Stimulated activated CD8-positive, alpha-beta memory T cell treated with anti-CD3 and anti-CD28 coated beads, Interleukin-2, amount 100 ng/mL, for 48 hours (primary cell): ENCODE results near the gene ERGIC1.
"Not testable (repeated sequence)": the region's sequence is repeated elsewhere in the genome, so short reads cannot be mapped to it uniquely, and the experiment has no call there.

Experiments
- DNase-seq, 2 donors: peaks; one replicate each; pipeline ENCODE4 v3.0.0-alpha.2; 2020; ENCODE audit warnings: low read depth in 2 of 2

ERGIC1 gene

GRCh38 chr5:172847584-172847983, 13.5 kb downstream of the ERGIC1 start:
- DNase-seq: not testable (repeated sequence)

- no peak for DNase-seq
Observed at GRCh38 chr5:172848419-172848818, 14.4 kb downstream of the ERGIC1 start.

GRCh38 chr5:172849606-172850453, 15.8 kb downstream of the ERGIC1 start:
- DNase-seq: no peak

GRCh38 chr5:172850454-172850797, 16.4 kb downstream of the ERGIC1 start:
- no peak for DNase-seq

- not testable (repeated sequence) for DNase-seq
Observed at GRCh38 chr5:172851254-172851653, 17.2 kb downstream of the ERGIC1 start.

GRCh38 chr5:172852490-172853354, 18.7 kb downstream of the ERGIC1 start:
- DNase-seq: no peak

- DNase-seq: no peak
Observed at GRCh38 chr5:172853355-172853975, 19.4 kb downstream of the ERGIC1 start.

GRCh38 chr5:172854451-172854871, 20.4 kb downstream of the ERGIC1 start:
- no peak for DNase-seq

- no peak for DNase-seq
Observed at GRCh38 chr5:172854971-172855370, 20.9 kb downstream of the ERGIC1 start.

GRCh38 chr5:172855597-172856292, 21.7 kb downstream of the ERGIC1 start:
- DNase-seq: no peak

- DNase-seq: no peak
Observed at GRCh38 chr5:172856336-172856735, 22.3 kb downstream of the ERGIC1 start.

- DNase-seq: no peak
Observed at GRCh38 chr5:172857982-172858381, 23.9 kb downstream of the ERGIC1 start.

- DNase-seq: no peak
Observed at GRCh38 chr5:172858511-172858989, 24.5 kb downstream of the ERGIC1 start.

GRCh38 chr5:172858990-172859811, 25.1 kb downstream of the ERGIC1 start:
- no peak for DNase-seq

GRCh38 chr5:172859966-172860365, 25.9 kb downstream of the ERGIC1 start:
- DNase-seq: no peak

- no peak for DNase-seq
Observed at GRCh38 chr5:172860520-172861443, 26.7 kb downstream of the ERGIC1 start.

GRCh38 chr5:172861461-172861860, 27.4 kb downstream of the ERGIC1 start:
- DNase-seq: no peak

GRCh38 chr5:172862165-172862801, 28.2 kb downstream of the ERGIC1 start:
- DNase-seq: no peak

GRCh38 chr5:172864171-172864570, 30.1 kb downstream of the ERGIC1 start:
- DNase-seq: not testable (repeated sequence)
